ENCODE data around the gene LIN7C. TPM values are rescaled to one million over a fixed set of nuclear protein-coding genes. Genes with fewer than 3 reads are reported as not detected.

The LIN7C gene
- total and polyA plus RNA-seq, 2 of the 13 experiments (the other 11 are each of a cell fraction or from before 2014, with no cell fraction given): 14.8 to 37.2 TPM

DNA sequence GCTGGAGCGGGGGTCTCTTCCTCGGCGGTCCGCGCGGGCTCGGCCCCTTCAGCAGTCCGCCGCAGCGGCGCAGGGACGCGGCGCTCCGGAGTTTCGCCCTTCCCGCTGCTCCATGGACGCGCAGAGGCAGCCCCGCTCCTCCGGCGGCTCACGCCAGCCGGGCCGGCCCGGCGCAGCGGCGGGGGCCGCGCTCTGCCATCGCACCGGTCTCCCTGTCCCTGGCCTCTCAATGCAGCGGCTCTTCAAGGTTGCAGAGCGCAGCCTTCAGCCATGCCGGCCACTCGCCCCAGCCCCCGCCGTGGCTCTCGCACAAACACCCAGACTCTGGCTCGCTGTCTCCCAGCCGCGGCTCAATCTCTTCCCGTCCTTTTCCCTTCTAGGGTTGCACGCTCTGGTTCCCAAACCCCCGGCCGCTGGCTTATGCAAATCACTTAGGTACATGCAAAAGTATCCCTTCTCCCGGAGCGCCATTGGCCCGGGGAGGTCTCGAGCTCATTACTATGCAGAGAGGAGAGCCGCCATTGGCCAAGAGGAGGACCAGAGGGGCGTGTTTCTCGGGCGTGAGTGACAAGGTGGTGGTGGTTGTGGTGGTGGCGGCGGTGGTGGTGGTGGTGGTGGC is 34.1 kb downstream of the LIN7C start, which contains the start of gene LGR4 (continued):
- TF ChIP-seq, protein P1, sequence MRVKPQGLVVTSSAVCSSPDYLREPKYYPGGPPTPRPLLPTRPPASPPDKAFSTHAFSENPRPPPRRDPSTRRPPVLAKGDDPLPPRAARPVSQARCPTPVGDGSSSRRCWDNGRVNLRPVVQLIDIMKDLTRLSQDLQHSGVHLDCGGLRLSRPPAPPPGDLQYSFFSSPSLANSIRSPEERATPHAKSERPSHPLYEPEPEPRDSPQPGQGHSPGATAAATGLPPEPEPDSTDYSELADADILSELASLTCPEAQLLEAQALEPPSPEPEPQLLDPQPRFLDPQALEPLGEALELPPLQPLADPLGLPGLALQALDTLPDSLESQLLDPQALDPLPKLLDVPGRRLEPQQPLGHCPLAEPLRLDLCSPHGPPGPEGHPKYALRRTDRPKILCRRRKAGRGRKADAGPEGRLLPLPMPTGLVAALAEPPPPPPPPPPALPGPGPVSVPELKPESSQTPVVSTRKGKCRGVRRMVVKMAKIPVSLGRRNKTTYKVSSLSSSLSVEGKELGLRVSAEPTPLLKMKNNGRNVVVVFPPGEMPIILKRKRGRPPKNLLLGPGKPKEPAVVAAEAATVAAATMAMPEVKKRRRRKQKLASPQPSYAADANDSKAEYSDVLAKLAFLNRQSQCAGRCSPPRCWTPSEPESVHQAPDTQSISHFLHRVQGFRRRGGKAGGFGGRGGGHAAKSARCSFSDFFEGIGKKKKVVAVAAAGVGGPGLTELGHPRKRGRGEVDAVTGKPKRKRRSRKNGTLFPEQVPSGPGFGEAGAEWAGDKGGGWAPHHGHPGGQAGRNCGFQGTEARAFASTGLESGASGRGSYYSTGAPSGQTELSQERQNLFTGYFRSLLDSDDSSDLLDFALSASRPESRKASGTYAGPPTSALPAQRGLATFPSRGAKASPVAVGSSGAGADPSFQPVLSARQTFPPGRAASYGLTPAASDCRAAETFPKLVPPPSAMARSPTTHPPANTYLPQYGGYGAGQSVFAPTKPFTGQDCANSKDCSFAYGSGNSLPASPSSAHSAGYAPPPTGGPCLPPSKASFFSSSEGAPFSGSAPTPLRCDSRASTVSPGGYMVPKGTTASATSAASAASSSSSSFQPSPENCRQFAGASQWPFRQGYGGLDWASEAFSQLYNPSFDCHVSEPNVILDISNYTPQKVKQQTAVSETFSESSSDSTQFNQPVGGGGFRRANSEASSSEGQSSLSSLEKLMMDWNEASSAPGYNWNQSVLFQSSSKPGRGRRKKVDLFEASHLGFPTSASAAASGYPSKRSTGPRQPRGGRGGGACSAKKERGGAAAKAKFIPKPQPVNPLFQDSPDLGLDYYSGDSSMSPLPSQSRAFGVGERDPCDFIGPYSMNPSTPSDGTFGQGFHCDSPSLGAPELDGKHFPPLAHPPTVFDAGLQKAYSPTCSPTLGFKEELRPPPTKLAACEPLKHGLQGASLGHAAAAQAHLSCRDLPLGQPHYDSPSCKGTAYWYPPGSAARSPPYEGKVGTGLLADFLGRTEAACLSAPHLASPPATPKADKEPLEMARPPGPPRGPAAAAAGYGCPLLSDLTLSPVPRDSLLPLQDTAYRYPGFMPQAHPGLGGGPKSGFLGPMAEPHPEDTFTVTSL (CRISPR knock-in tag; IDR thresholded peaks at IDR 0.05; ENCODE audit: borderline replicate concordance): no peak
- peak; percentile 29; the same call in 1 of the 2 replicates for TF ChIP-seq ZNF772 (CRISPR knock-in tag; IDR thresholded peaks at IDR 0.05)
- TF ChIP-seq NRL (CRISPR knock-in tag; IDR thresholded peaks at IDR 0.05; ENCODE audit: borderline replicate concordance): peak; percentile 61; the same call in 1 of the 2 replicates
- peak; percentile 40; the same call in 1 of the 2 replicates for TF ChIP-seq ZSCAN9 (CRISPR knock-in tag; IDR thresholded peaks at IDR 0.05; ENCODE audit: borderline replicate concordance)
- TF ChIP-seq ZNF567 (CRISPR knock-in tag; IDR thresholded peaks at IDR 0.05; ENCODE audit: borderline replicate concordance): no peak
- no peak for TF ChIP-seq PAF1 (CRISPR knock-in tag; IDR thresholded peaks at IDR 0.05)
- TF ChIP-seq, protein P2, sequence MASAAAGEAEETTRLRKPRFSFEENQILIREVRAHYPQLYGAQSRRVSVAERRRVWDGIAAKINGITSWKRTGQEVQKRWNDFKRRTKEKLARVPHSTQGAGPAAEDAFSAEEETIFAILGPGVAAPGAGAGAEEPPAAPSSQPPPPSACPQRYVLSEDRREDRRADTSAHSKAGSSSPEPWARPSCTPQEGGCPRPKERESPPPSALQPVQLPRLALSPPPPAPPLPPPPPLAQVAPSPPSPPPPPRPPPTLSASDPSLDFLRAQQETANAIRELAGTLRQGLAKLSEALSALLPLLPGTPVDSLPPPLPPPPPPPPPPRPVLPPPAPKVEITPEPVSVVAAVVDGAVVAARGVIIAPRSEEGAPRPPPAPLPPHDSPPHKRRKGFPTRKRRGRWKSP (CRISPR knock-in tag; IDR thresholded peaks at IDR 0.05): peak; percentile 77; the same call in 1 of the 2 replicates
- peak; percentile 41 for TF ChIP-seq SPEN (CRISPR knock-in tag; IDR thresholded peaks at IDR 0.05; ENCODE audit: low read depth)
- no peak for TF ChIP-seq POLR2AphosphoS2 (IDR thresholded peaks at IDR 0.05; ENCODE audit: low read depth, low read length)
- TF ChIP-seq ZNF737 (CRISPR knock-in tag; IDR thresholded peaks at IDR 0.05; ENCODE audit: borderline replicate concordance): no peak
- no peak for TF ChIP-seq ZNF44 (CRISPR knock-in tag; IDR thresholded peaks at IDR 0.05)
- TF ChIP-seq EED (CRISPR knock-in tag; IDR thresholded peaks at IDR 0.05): 0 out of 2 replicates have a peak, but pooled peaks have one; percentile 78
- TF ChIP-seq, protein P3, sequence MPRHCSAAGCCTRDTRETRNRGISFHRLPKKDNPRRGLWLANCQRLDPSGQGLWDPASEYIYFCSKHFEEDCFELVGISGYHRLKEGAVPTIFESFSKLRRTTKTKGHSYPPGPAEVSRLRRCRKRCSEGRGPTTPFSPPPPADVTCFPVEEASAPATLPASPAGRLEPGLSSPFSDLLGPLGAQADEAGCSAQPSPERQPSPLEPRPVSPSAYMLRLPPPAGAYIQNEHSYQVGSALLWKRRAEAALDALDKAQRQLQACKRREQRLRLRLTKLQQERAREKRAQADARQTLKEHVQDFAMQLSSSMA (CRISPR knock-in tag; IDR thresholded peaks at IDR 0.05): no peak
- TF ChIP-seq ZNF549 (CRISPR knock-in tag; IDR thresholded peaks at IDR 0.05): no peak
- TF ChIP-seq ZNF101 (CRISPR knock-in tag; IDR thresholded peaks at IDR 0.05; ENCODE audit: borderline replicate concordance, low read depth): no peak
- peak; percentile 68; the same call in 1 of the 2 replicates for TF ChIP-seq SMAD3 (CRISPR knock-in tag; IDR thresholded peaks at IDR 0.05)
- TF ChIP-seq ATRX (CRISPR knock-in tag; IDR thresholded peaks at IDR 0.05; ENCODE audit: borderline replicate concordance): no peak
- no peak for TF ChIP-seq TBX2 (CRISPR knock-in tag; IDR thresholded peaks at IDR 0.05; ENCODE audit: borderline replicate concordance)
- no peak for TF ChIP-seq FOXJ3 (CRISPR knock-in tag; IDR thresholded peaks at IDR 0.05; ENCODE audit: borderline replicate concordance)
- no peak for TF ChIP-seq NONO (IDR thresholded peaks at IDR 0.05)
- TF ChIP-seq NONO (CRISPR knock-in tag; conservative IDR thresholded peaks at IDR 0.05): 0 out of 2 replicates have a peak, but pooled peaks have one; percentile 34
- TF ChIP-seq, protein P4, sequence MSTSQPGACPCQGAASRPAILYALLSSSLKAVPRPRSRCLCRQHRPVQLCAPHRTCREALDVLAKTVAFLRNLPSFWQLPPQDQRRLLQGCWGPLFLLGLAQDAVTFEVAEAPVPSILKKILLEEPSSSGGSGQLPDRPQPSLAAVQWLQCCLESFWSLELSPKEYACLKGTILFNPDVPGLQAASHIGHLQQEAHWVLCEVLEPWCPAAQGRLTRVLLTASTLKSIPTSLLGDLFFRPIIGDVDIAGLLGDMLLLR (CRISPR knock-in tag; IDR thresholded peaks at IDR 0.05): no peak
- peak; percentile 34; the same call in 1 of the 2 replicates for TF ChIP-seq ISL2 (CRISPR knock-in tag; IDR thresholded peaks at IDR 0.05)
